Occipital lobe (tissue), 1 donor: ENCODE data around the gene TCF25. TPM values are rescaled to one million over a fixed set of nuclear protein-coding genes. Genes with fewer than 3 reads are reported as not detected.

Experiments used
- total RNA-seq: library from RNA; depleted of rRNA; stranded (reverse); fragments of >200 nt; gene quantifications from one replicate; pipeline ENCODE4 v1.2.3, GENCODE V29; 2014

Gene TCF25
- total RNA-seq, 1 donor from 2014 or later, result 136 TPM

Other genes starting within 250 kb of the TCF25 start
- gene CHMP1A, start 215.9 kb upstream of the TCF25 start, total RNA-seq, result 66.4 TPM
- 4.8 TPM for gene SPATA33, start 215.8 kb upstream of the TCF25 start, total RNA-seq
- gene CDK10, start 186.9 kb upstream of the TCF25 start, total RNA-seq, result 22.9 TPM
- gene SPATA2L, start 171.9 kb upstream of the TCF25 start, total RNA-seq, result 12.5 TPM
- 9.7 TPM for gene VPS9D1, start 152.7 kb upstream of the TCF25 start, total RNA-seq
- gene ZNF276, start 152.1 kb upstream of the TCF25 start, total RNA-seq, result 14.2 TPM
- 10.8 TPM for gene FANCA, start 56.9 kb upstream of the TCF25 start, total RNA-seq
- gene SPIRE2, start 45.1 kb upstream of the TCF25 start, total RNA-seq, result 17.0 TPM
- 3.3 TPM for gene MC1R, start 45.3 kb downstream of the TCF25 start, total RNA-seq
- gene TUBB3, start 49.8 kb downstream of the TCF25 start, total RNA-seq, result 2,684 TPM
- 62.9 TPM for gene DEF8, start 75.2 kb downstream of the TCF25 start, total RNA-seq
- gene DBNDD1, start 145.9 kb downstream of the TCF25 start, total RNA-seq, result 12.3 TPM
- gene PRDM7, start 203.7 kb downstream of the TCF25 start, total RNA-seq, result not detected